Measurements from ENCODE around the gene PARD3B. TPM values are rescaled to one million over a fixed set of nuclear protein-coding genes. Genes with fewer than 3 reads are reported as not detected.

PARD3B gene
- total and polyA plus RNA-seq, 2 of the 8 experiments (the other 6 are each of a cell fraction or from before 2014, with no cell fraction given) = 1.2 to 5.7 TPM

GRCh38 chr2:205297368-205297767 is 752.1 kb downstream of the PARD3B start:
- no peak overlapping the region for H2BK5ac ChIP-seq (ENCODE audit: low read depth, low read length)
- no peak overlapping the region for H4K91ac ChIP-seq (replicated peaks; ENCODE audit: insufficient read length, low read length)
- H2BK20ac ChIP-seq (ENCODE audit: low read length) = no peak overlapping the region
- H3K18ac ChIP-seq (ENCODE audit: extremely low read depth, low read length) = no peak overlapping the region
- no peak overlapping the region for H3K4me3 ChIP-seq (ENCODE audit: extremely low read depth in 1 of 4, insufficient read depth in 2 of 4, low read depth in 3 of 4, low read length in 4 of 4)
- no peak overlapping the region for H3K4ac ChIP-seq (replicated peaks; ENCODE audit: insufficient read length, low read depth, low read length)
- no peak overlapping the region for H2BK12ac ChIP-seq (ENCODE audit: low read depth, low read length)
- no peaks in the 10 kb centered on the region for H4K20me1 ChIP-seq (replicated peaks in 1 of 2; ENCODE audit: control insufficient read depth in 1 of 2, insufficient read depth in 2 of 2, low read length in 2 of 2)
- H2BK15ac ChIP-seq (ENCODE audit: low read length) = no peak overlapping the region
- no peak overlapping the region for H4K8ac ChIP-seq (ENCODE audit: extremely low read depth, insufficient read depth, low read length)
- no peak overlapping the region for H4K5ac ChIP-seq (ENCODE audit: insufficient read length, low read depth, low read length)
- peak overlapping the region in 1 of 2 experiments; percentile 9; a peak in 1 of 4 replicates for H3K4me2 ChIP-seq (ENCODE audit: insufficient read depth in 1 of 2, low read depth in 2 of 2, low read length in 2 of 2)
- CTCF ChIA-PET (ENCODE audit: partially characterized antibody) = interaction anchor here (0.6 to 1.4 kb wide), 3 partner anchors 108 to 378 kb away, joined by 3 to 5 read pairs (median 3); no protein-coding TSS in a partner anchor
- H3K27ac ChIP-seq (ENCODE audit: low read depth, low read length) = no peak overlapping the region
- H2BK120ac ChIP-seq (replicated peaks; ENCODE audit: low read depth, low read length) = no peak overlapping the region
- FAIRE-seq (peak; percentile 55), DNase-seq (ENCODE audit: low read depth in 1 of 2, low spot score in 2 of 2) (no peak)
- no peak overlapping the region for H3K9ac ChIP-seq (replicated peaks in 1 of 4; ENCODE audit: extremely low read depth in 1 of 4, low read depth in 3 of 4, low read length in 3 of 4)
- H3K27me3 ChIP-seq (replicated peaks in 1 of 4; ENCODE audit: control insufficient read depth in 3 of 4, extremely low read depth in 1 of 4, insufficient read depth in 3 of 4, low read length in 3 of 4) = no peaks in the 10 kb centered on the region
- no peaks in the 10 kb centered on the region for H3K79me2 ChIP-seq (ENCODE audit: control insufficient read depth in 1 of 2, insufficient read depth in 2 of 2, low read length in 2 of 2)
- H3K79me1 ChIP-seq (ENCODE audit: low read depth, low read length) = no peaks in the 10 kb centered on the region
- no peak overlapping the region for H3K23ac ChIP-seq (ENCODE audit: insufficient read length)
- H2AK5ac ChIP-seq (ENCODE audit: low read depth, low read length) = no peak overlapping the region
- no peak overlapping the region for H3K56ac ChIP-seq (replicated peaks; ENCODE audit: insufficient read length, low read depth, low read length)
- no peaks in the 10 kb centered on the region; a peak in 1 of 4 replicates for H3K9me3 ChIP-seq (ENCODE audit: insufficient read depth in 2 of 2, low read depth in 1 of 2, low read length in 1 of 2)
- H3K4me1 ChIP-seq (replicated peaks in 1 of 4; ENCODE audit: control insufficient read depth in 3 of 4, insufficient read depth in 4 of 4, low read length in 3 of 4) = peaks cover 0 to 5% (median 1%) of the 10 kb centered on the region in 4 experiments; a peak in 4 of 7 replicates
- POLR2A ChIA-PET (ENCODE audit: partially characterized antibody) = interaction anchor here (1.5 kb wide), 1 partner anchor 21 kb away, joined by 4 read pairs; no protein-coding TSS in a partner anchor
- TF ChIP-seq HDAC2 (IDR thresholded peaks at IDR 0.05; ENCODE audit: borderline replicate concordance in 1 of 2, low read depth in 2 of 2, low read length in 2 of 2) = peak in 1 of 2 experiments; percentile 69; a peak in 1 of 4 replicates
- 0 out of 2 replicates have a peak, but pooled peaks have one; percentile 53 for TF ChIP-seq SRF (IDR thresholded peaks at IDR 0.05; ENCODE audit: low read depth, low read length)
- TF ChIP-seq RFX5 (IDR thresholded peaks at IDR 0.05; ENCODE audit: borderline replicate concordance, low read depth, low read length) = no peak
- TF ChIP-seq SUZ12 (IDR thresholded peaks at IDR 0.05; ENCODE audit: low read length) = no peak
- TF ChIP-seq PHF8 (conservative IDR thresholded peaks at IDR 0.05; ENCODE audit: low read depth, low read length) = no peak
- TF ChIP-seq EP300 (IDR thresholded peaks at IDR 0.05; ENCODE audit: borderline replicate concordance in 1 of 2, low read depth in 2 of 2, low read length in 2 of 2) = peak in 1 of 2 experiments; percentile 32; a peak in 1 of 3 replicates
- H2AFZ ChIP-seq (ENCODE audit: low read length) = no peak overlapping the region
- H3K36me3 ChIP-seq (ENCODE audit: control insufficient read depth in 2 of 4, insufficient read depth in 4 of 4, low read length in 3 of 4) = no peaks in the 10 kb centered on the region; a peak in 1 of 8 replicates
- H3K23me2 ChIP-seq (ENCODE audit: low read depth, low read length) = no peaks in the 10 kb centered on the region; the same call in 1 of the 2 replicates
- H3K14ac ChIP-seq (ENCODE audit: insufficient read length) = no peak overlapping the region

Measured in H1 (cell line).